SK-N-SH (cell line): Measurements from ENCODE around the gene FGGY. TPM values are rescaled to one million over a fixed set of nuclear protein-coding genes. Genes with fewer than 3 reads are reported as not detected.

Source experiments
- CTCF ChIA-PET: fragments of 300-600, 350-600 bp; formaldehyde crosslinking; extraction: SDS; loops from one replicate; lab custom pipeline; 2021; lab: Yijun Ruan, JAX
- POLR2A ChIA-PET: fragments of 350-600 bp; sonication (Branson Sonifier 250); formaldehyde crosslinking; extraction: SDS; loops from one replicate; lab custom pipeline; 2020; ENCODE audit warnings: antibody characterized with exemption, inconsistent platforms; lab: Yijun Ruan, JAX
- DNase-seq: peaks from one replicate; pipeline ENCODE4 v3.0.0; 2012
- H2AFZ ChIP-seq: fragments of 200-600 bp; sonication (generic); 2 replicates; pipeline ENCODE4 v1.8.1; 2016; ENCODE audit warnings: antibody characterized with exemption, mild to moderate bottlenecking, low read depth
- H3F3A ChIP-seq: fragments of 200-600 bp; sonication (generic); replicated peaks from 2 replicates; pipeline ENCODE3; 2016; ENCODE audit warnings: antibody characterized with exemption, mild to moderate bottlenecking; ENCODE audit not compliant: insufficient read depth
- H3K27ac ChIP-seq, 2 experiments: fragments of 200-500 bp in 1 of 2; fragments of 200-600 bp in 1 of 2; sonication (Bioruptor generic) in 1 of 2; sonication (generic), shearing (Covaris generic) in 1 of 2; 2 replicates each; pipeline versions ENCODE4 v1.5.1 to v1.6.1; 2014 to 2016; ENCODE audit warnings: low read depth in 2 of 2, inconsistent platforms in 1 of 2, low read length in 1 of 2, mild to moderate bottlenecking in 1 of 2, mixed read lengths in 1 of 2
- H3K27me3 ChIP-seq: fragments of 200-600 bp; sonication (generic), shearing (Covaris generic); 2 replicates; pipeline ENCODE4 v1.6.1; 2016; ENCODE audit warnings: mixed run types; ENCODE audit not compliant: insufficient read depth
- H3K36me3 ChIP-seq, 2 experiments: fragments of 200-500 bp in 1 of 2; fragments of 200-600 bp in 1 of 2; sonication (Bioruptor generic) in 1 of 2; sonication (generic) in 1 of 2; replicated peaks in 1 of 2; 2 replicates each; pipeline versions ENCODE3 to v1.5.1; 2014 to 2016; ENCODE audit warnings: low read length in 1 of 2, mild to moderate bottlenecking in 1 of 2; ENCODE audit not compliant: insufficient read depth in 2 of 2, control insufficient read depth in 1 of 2
- H3K4me1 ChIP-seq, 2 experiments: fragments of 200-500 bp in 1 of 2; fragments of 200-600 bp in 1 of 2; sonication (Bioruptor generic) in 1 of 2; sonication (generic), shearing (Covaris generic) in 1 of 2; 2 replicates each; pipeline versions ENCODE4 v1.5.1 to v1.6.1; 2014 to 2016; ENCODE audit warnings: low read depth in 1 of 2, low read length in 1 of 2, mixed run types in 1 of 2; ENCODE audit not compliant: insufficient read depth in 2 of 2, control insufficient read depth in 1 of 2
- H3K4me2 ChIP-seq: fragments of 200-600 bp; sonication (generic), shearing (Covaris generic); 2 replicates; pipeline ENCODE4 v1.6.1; 2017; ENCODE audit warnings: mixed run types
- H3K4me3 ChIP-seq, 2 experiments: fragments of 200-500 bp in 1 of 2; fragments of 200-600 bp in 1 of 2; sonication (Bioruptor generic) in 1 of 2; sonication (generic), shearing (Covaris generic) in 1 of 2; 2 replicates each; pipeline versions ENCODE4 v1.5.1 to v1.8.1; 2014 to 2016; ENCODE audit warnings: low read depth in 2 of 2, inconsistent platforms in 1 of 2, low read length in 1 of 2, mild to moderate bottlenecking in 1 of 2, mixed read lengths in 1 of 2, moderate library complexity in 1 of 2
- H3K79me2 ChIP-seq: fragments of 200-600 bp; sonication (generic); 2 replicates; pipeline ENCODE4 v1.8.1; 2017; ENCODE audit warnings: mild to moderate bottlenecking; ENCODE audit not compliant: insufficient read depth
- H3K9ac ChIP-seq: fragments of 200-600 bp; sonication (generic); 2 replicates; pipeline ENCODE4 v1.6.1; 2017; ENCODE audit warnings: mixed run types
- H3K9me2 ChIP-seq: fragments of 200-600 bp; sonication (generic); 2 replicates; pipeline ENCODE4 v1.6.1; 2017; ENCODE audit warnings: mixed run types
- H3K9me3 ChIP-seq: fragments of 200-600 bp; sonication (generic); 2 replicates; pipeline ENCODE4 v1.6.1; 2017; ENCODE audit warnings: mixed run types, mild to moderate bottlenecking, moderate library complexity
- H4K20me1 ChIP-seq: fragments of 200-600 bp; sonication (generic); 2 replicates; pipeline ENCODE4 v1.6.1; 2017; ENCODE audit warnings: mild to moderate bottlenecking, mixed run types; ENCODE audit not compliant: insufficient read depth
- CHD2 ChIP-seq: fragments of 150-350 bp; IDR thresholded peaks from 2 replicates; pipeline ENCODE4 v1.6.1; 2018; ENCODE audit warnings: low read length; ENCODE audit not compliant: partially characterized antibody
- CTCF ChIP-seq: fragments of 200-600 bp; sonication (generic); IDR thresholded peaks from 2 replicates; pipeline ENCODE4 v1.6.1; 2017; ENCODE audit warnings: antibody characterized with exemption, mild to moderate bottlenecking, moderate library complexity
- ELF1 ChIP-seq: IDR thresholded peaks from 2 replicates; pipeline ENCODE4 v1.4.0; 2012
- EP300 ChIP-seq, 2 experiments: IDR thresholded peaks; 2 replicates each; pipeline versions ENCODE4 v1.4.0 to v1.6.1; 2012; ENCODE audit warnings: borderline replicate concordance in 1 of 2, low read depth in 1 of 2, low read length in 1 of 2
- EZH2phosphoT487 ChIP-seq: fragments of 200-600 bp; sonication (generic); IDR thresholded peaks from 2 replicates; pipeline ENCODE4 v1.6.1; 2017; ENCODE audit warnings: low read depth, mixed run types, mild to moderate bottlenecking, antibody characterized with exemption, moderate library complexity, borderline replicate concordance
- FOSL2 ChIP-seq: IDR thresholded peaks from 2 replicates; pipeline ENCODE4 v1.4.0; 2012; ENCODE audit warnings: low read depth, mild to moderate bottlenecking, moderate library complexity, borderline replicate concordance
- FOXJ3 ChIP-seq: sonication (generic); formaldehyde crosslinking; IDR thresholded peaks from 2 replicates; pipeline ENCODE4 v1.5.1; 2020; ENCODE audit warnings: mild to moderate bottlenecking, missing genetic modification reagents
- FOXM1 ChIP-seq: IDR thresholded peaks from 2 replicates; pipeline ENCODE4 v1.4.0; 2012; ENCODE audit warnings: low read depth, mild to moderate bottlenecking
- JUND ChIP-seq: IDR thresholded peaks from 2 replicates; pipeline ENCODE4 v1.4.0; 2012
- MAX ChIP-seq: IDR thresholded peaks from 2 replicates; pipeline ENCODE4 v1.4.0; 2012; ENCODE audit warnings: low read depth
- MXI1 ChIP-seq: IDR thresholded peaks from 2 replicates; pipeline ENCODE4 v1.6.1; 2012; ENCODE audit warnings: mild to moderate bottlenecking, low read depth, low read length, improper control_type of control experiment
- NFIC ChIP-seq: IDR thresholded peaks from 2 replicates; pipeline ENCODE4 v1.4.0; 2012; ENCODE audit warnings: borderline replicate concordance
- POLR2AphosphoS5 ChIP-seq: IDR thresholded peaks from 2 replicates; pipeline ENCODE4 v1.6.1; 2012; ENCODE audit warnings: low read depth, low read length
- RAD21 ChIP-seq: IDR thresholded peaks from 2 replicates; pipeline ENCODE4 v1.6.1; 2012; ENCODE audit warnings: mild to moderate bottlenecking, low read length
- RFX5 ChIP-seq: IDR thresholded peaks from 2 replicates; pipeline ENCODE4 v1.6.1; 2012; ENCODE audit warnings: mild to moderate bottlenecking, improper control_type of control experiment, low read length
- RXRA ChIP-seq: IDR thresholded peaks from 2 replicates; pipeline ENCODE4 v1.4.0; 2012; ENCODE audit warnings: low read depth, mild to moderate bottlenecking, borderline replicate concordance
- SMC3 ChIP-seq: IDR thresholded peaks from 2 replicates; pipeline ENCODE4 v1.6.1; 2012; ENCODE audit warnings: low read depth, low read length, improper control_type of control experiment
- TAF1 ChIP-seq: IDR thresholded peaks from 2 replicates; pipeline ENCODE4 v1.6.1; 2012; ENCODE audit warnings: low read depth, mild to moderate bottlenecking, low read length, moderate library complexity, borderline replicate concordance
- TCF12 ChIP-seq: IDR thresholded peaks from 2 replicates; pipeline ENCODE4 v1.4.0; 2012
- TEAD4 ChIP-seq: IDR thresholded peaks from 2 replicates; pipeline ENCODE4 v1.4.0; 2012; ENCODE audit warnings: mild to moderate bottlenecking, borderline replicate concordance; ENCODE audit not compliant: insufficient read depth
- USF1 ChIP-seq: IDR thresholded peaks from 2 replicates; pipeline ENCODE4 v1.4.0; 2012; ENCODE audit warnings: low read depth, borderline replicate concordance
- ZBTB33 ChIP-seq: IDR thresholded peaks from 2 replicates; pipeline ENCODE4 v1.4.0; 2012; ENCODE audit warnings: low read depth, borderline replicate concordance
- WGBS: methylation state at CpG from one replicate; pipeline ENCODE4 v1.1.6; 2017; ENCODE audit warnings: low lambda C conversion rate; 5-methylcytosine and 5-hydroxymethylcytosine counted together
- polyA plus RNA-seq, 3 experiments: library from polyadenylated mRNA; depleted of rRNA; stranded (reverse); fragments of >200 nt; gene quantifications; 2 replicates each; pipeline ENCODE4 v1.2.3, GENCODE V29; 2012

Gene FGGY
- polyA plus RNA-seq, 1 of the 3 experiments (the other 2 are of a cell fraction) = 10.3 TPM

GRCh38 chr1:59349101-59349500 lies 52.2 kb downstream of the FGGY start (continued):
- TF ChIP-seq MAX = no peak
- TF ChIP-seq NFIC = no peak
- no peak for TF ChIP-seq FOXJ3 (CRISPR knock-in tag)

- no peaks in the 10 kb centered on the region for H3K9me2 ChIP-seq
- no peaks in the 10 kb centered on the region for H3K9me3 ChIP-seq
- no peak overlapping the region for H2AFZ ChIP-seq
- no peak for TF ChIP-seq EP300 (IDR thresholded peaks at IDR 0.05; ENCODE audit: borderline replicate concordance in 1 of 2, low read depth in 1 of 2, low read length in 1 of 2)
- TF ChIP-seq CHD2 = no peak
- TF ChIP-seq RFX5 = no peak
- no peak for TF ChIP-seq JUND
- no peak for TF ChIP-seq RXRA
- TF ChIP-seq CTCF = no peak
- no peak for TF ChIP-seq MXI1
- no peak for TF ChIP-seq FOXM1
- H3K79me2 ChIP-seq = no peaks in the 10 kb centered on the region
- H3K9ac ChIP-seq = no peak overlapping the region
- no peaks in the 10 kb centered on the region for H3F3A ChIP-seq
- H3K4me1 ChIP-seq = no peaks in the 10 kb centered on the region
- H3K27ac ChIP-seq = no peak overlapping the region
- no peak overlapping the region for H3K4me3 ChIP-seq
- peaks cover 0 to 2% of the 10 kb centered on the region in 2 experiments for H3K36me3 ChIP-seq
- POLR2A ChIA-PET = no interaction called here
- H4K20me1 ChIP-seq = no peaks in the 10 kb centered on the region
- H3K4me2 ChIP-seq = no peak overlapping the region
- 87% methylated on average over 2 of the region's 2 CpGs for WGBS
- CTCF ChIA-PET = no interaction called here
- H3K27me3 ChIP-seq = no peaks in the 10 kb centered on the region
- DNase-seq = no peak
Measured at GRCh38 chr1:59350521-59350920, 53.6 kb downstream of the FGGY start.

- Histone ChIP-seq H3K4me1 (no peaks in the 10 kb centered on the region), H2AFZ (no peak overlapping the region), H3K9ac (no peak overlapping the region), H3K9me2 (no peaks in the 10 kb centered on the region), H3K4me2 (no peak overlapping the region), H3K36me3 (no peaks in the 10 kb centered on the region), H3K27ac (no peak overlapping the region), H3F3A (no peaks in the 10 kb centered on the region), H3K79me2 (no peaks in the 10 kb centered on the region), H3K27me3 (no peaks in the 10 kb centered on the region), H3K9me3 (no peaks in the 10 kb centered on the region), H3K4me3 (no peak overlapping the region), H4K20me1 (no peaks in the 10 kb centered on the region)
- whole genome bisulfite sequencing = 63% methylated on average over 1 of the region's 1 CpG
- ChIA-PET POLR2A (interaction anchor here (1.2 kb wide), 1 partner anchor 8 kb away, joined by 3 read pairs; no protein-coding TSS in a partner anchor), CTCF (interaction anchor here (1.5 kb wide), 1 partner anchor 10 kb away, joined by 4 read pairs; no protein-coding TSS in a partner anchor)
- no peak for DNase-seq
- TF ChIP-seq TAF1 (no peak), SMC3 (no peak), MXI1 (no peak), RAD21 (no peak), TCF12 (no peak), EZH2phosphoT487 (no peak), USF1 (no peak), FOSL2 (no peak), POLR2AphosphoS5 (no peak), FOXM1 (no peak), ZBTB33 (no peak), CHD2 (no peak), ELF1 (no peak), TEAD4 (no peak)
Measured at GRCh38 chr1:59352065-59352464, 55.2 kb downstream of the FGGY start.
